Chondrocyte (in vitro differentiated cells): ENCODE results near the gene CYP26A1. TPM values are rescaled to one million over a fixed set of nuclear protein-coding genes. Genes with fewer than 3 reads are reported as not detected.

Experiments used
- DNase-seq: peaks from one replicate; pipeline ENCODE4 v3.0.0; 2021; ENCODE audit warnings: mixed read lengths, low spot score
- H3K27ac Mint-ChIP-seq: one replicate; pipeline ENCODE4 v1.8.0; 2021; ENCODE audit warnings: mild to moderate bottlenecking, moderate library complexity, mixed read lengths; ENCODE audit not compliant: unreplicated experiment
- H3K27me3 Mint-ChIP-seq: 2 replicates; pipeline ENCODE4 v1.8.0; 2021; ENCODE audit warnings: low read depth, mixed read lengths
- H3K36me3 Mint-ChIP-seq: 2 replicates; pipeline ENCODE4 v1.8.0; 2021; ENCODE audit warnings: low read depth, mixed read lengths
- H3K4me1 Mint-ChIP-seq: 2 replicates; pipeline ENCODE4 v1.8.0; 2021; ENCODE audit warnings: low read depth, mild to moderate bottlenecking, mixed read lengths
- H3K4me3 Mint-ChIP-seq: one replicate; pipeline ENCODE4 v1.8.0; 2021; ENCODE audit warnings: mild to moderate bottlenecking, moderate library complexity, mixed read lengths; ENCODE audit not compliant: unreplicated experiment
- H3K9me3 Mint-ChIP-seq: 2 replicates; pipeline ENCODE4 v1.8.0; 2021; ENCODE audit warnings: low read depth, mixed read lengths
- total RNA-seq: library from RNA; stranded (reverse); gene quantifications from 3 replicates; pipeline ENCODE4 v1.2.1, GENCODE V29; 2021
- TF ChIP-seq, protein P1 (sequence below): fragments of 200-600 bp; sonication (generic); IDR thresholded peaks from 2 replicates; pipeline ENCODE4 v1.5.0; 2021; ENCODE audit warnings: antibody characterized with exemption, mild to moderate bottlenecking, moderate library complexity

The CYP26A1 gene
- total RNA-seq, 1 donor from 2014 or later, result 0.47 TPM

DNA sequence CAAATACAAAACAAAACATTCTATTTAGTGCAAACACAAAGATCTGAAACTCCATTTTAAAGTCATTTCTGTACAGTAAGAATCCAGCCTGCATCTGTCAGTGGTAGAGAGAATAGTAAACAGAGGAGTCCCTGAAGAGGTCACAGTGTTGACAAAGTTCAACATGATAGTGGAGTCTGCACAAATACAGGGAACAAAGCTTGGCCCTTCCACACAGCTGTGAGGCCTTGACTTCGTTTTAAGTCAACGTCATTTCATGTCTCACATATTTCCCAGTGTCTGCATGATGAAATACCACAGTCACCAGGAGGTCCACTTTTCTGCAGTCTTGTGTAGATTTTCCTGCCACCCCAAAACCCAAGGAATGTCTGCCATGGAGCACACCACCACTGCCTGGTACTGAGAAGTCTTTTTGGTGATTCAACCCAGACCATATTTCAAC lies 33.0 kb downstream of the CYP26A1 start:
- Mint-ChIP-seq H3K27me3 (no peaks in the 10 kb centered on the region), H3K4me3 (no peak overlapping the region), H3K4me1 (peaks cover 10% of the 10 kb centered on the region), H3K36me3 (peaks cover 7% of the 10 kb centered on the region), H3K27ac (peak overlapping the region; percentile 79), H3K9me3 (peaks cover 14% of the 10 kb centered on the region)
- TF ChIP-seq, protein P1, sequence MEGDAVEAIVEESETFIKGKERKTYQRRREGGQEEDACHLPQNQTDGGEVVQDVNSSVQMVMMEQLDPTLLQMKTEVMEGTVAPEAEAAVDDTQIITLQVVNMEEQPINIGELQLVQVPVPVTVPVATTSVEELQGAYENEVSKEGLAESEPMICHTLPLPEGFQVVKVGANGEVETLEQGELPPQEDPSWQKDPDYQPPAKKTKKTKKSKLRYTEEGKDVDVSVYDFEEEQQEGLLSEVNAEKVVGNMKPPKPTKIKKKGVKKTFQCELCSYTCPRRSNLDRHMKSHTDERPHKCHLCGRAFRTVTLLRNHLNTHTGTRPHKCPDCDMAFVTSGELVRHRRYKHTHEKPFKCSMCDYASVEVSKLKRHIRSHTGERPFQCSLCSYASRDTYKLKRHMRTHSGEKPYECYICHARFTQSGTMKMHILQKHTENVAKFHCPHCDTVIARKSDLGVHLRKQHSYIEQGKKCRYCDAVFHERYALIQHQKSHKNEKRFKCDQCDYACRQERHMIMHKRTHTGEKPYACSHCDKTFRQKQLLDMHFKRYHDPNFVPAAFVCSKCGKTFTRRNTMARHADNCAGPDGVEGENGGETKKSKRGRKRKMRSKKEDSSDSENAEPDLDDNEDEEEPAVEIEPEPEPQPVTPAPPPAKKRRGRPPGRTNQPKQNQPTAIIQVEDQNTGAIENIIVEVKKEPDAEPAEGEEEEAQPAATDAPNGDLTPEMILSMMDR, result no peak
- DNase-seq, result no peak

DNA sequence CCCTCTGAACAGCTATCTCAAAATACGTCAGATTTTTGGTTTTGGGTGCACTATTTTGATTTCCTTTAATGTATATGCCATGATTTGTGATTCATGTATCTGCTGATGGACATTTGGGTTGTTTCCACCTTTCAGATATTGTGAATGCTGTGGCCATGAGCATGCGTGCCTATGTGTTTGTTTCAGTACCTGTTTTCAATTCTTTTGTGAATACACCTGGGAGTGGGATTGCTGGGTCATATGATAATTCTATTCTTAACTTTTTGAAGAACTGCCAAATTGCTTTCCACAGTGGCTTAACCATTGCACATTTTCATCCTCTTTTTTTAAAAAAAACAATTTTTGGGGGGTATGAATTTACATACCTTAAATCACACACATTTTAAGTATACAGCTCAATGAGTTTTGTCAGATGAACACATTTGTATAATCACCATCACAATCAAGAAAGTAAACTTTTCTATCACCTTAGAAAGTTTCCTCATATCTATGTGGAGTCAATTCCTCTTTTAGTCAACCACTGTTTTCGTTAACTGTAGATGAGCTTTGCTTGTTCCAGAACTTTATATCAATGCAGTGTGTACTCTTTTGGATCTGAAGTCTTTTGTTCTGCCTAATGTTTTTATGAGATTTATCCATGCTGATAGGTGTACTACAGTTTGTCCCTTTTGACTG lies 36.9 kb downstream of the CYP26A1 start:
- Mint-ChIP-seq H3K4me3 (no peak overlapping the region), H3K9me3 (peaks cover 3% of the 10 kb centered on the region), H3K27me3 (peaks cover 15% of the 10 kb centered on the region)

DNA sequence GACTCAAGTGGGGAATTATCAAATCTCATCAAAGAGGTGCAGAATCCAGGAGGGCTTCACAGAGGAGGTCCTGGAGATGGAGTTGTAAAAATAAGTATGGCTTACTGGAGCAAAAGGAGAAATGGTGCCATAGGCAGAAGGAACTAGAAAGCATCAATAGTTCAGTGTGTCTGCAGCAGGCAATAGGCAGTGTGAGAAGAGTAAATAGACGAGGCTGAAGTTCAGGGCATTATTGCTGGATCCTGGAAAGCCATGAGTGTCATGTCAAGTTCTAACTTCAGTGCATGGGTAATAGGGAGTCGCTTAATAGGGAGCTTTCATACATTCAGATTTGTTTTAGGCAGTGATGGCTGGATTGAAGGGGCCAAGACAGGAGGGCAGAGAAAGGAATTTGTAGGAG lies 39.3 kb downstream of the CYP26A1 start:
- DNase-seq, result no peak
- Mint-ChIP-seq H3K9me3 (peaks cover 2% of the 10 kb centered on the region), H3K4me3 (no peak overlapping the region), H3K27me3 (peaks cover 15% of the 10 kb centered on the region), H3K27ac (no peak overlapping the region), H3K36me3 (peaks cover 2% of the 10 kb centered on the region), H3K4me1 (no peaks in the 10 kb centered on the region)
- TF ChIP-seq, protein P1, result no peak

More for the DNA sequence above, 36.9 kb downstream of the CYP26A1 start:
- no peak overlapping the region for H3K27ac Mint-ChIP-seq
- DNase-seq, result no peak
- peaks cover 10% of the 10 kb centered on the region for H3K4me1 Mint-ChIP-seq
- peaks cover 2% of the 10 kb centered on the region for H3K36me3 Mint-ChIP-seq
- TF ChIP-seq, protein P1, result no peak

DNA sequence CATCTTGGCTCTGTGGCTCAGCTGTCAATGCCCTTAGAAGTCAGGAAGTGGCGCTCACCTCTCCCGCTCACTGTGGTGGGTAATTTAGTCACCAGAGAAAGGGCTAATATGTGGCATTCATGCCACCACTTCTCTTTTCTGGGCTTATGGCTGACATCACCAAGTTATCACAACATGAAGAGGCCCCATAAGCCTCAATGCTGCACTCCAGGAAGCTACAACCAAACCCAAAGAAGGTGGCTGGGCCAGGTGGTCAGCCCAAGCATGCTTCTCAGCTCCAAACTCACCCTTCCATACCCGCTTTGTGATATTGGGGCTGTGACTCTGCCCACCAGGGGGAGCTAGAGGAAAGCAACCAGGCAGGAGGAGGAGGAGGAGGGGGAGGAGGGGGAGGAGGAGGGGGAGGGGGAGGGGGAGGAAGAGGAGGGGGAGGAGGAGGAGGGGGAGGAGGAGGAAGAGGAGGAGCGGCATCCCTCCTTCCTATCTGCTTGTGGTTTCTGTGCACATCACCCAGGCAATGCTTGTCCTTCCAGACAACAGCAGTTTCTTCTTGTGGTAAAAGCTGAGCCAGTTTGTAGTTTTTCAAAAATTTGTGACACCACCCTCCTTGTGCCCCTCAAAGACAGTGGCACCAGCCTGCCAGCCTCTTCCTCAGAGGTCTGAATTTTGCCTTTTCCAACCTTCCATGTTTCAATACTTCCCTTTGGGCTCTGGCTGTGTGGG lies 42.1 kb downstream of the CYP26A1 start:
- DNase-seq, result no peak
- Mint-ChIP-seq H3K4me1 (no peaks in the 10 kb centered on the region), H3K9me3 (no peaks in the 10 kb centered on the region), H3K27me3 (peaks cover 19% of the 10 kb centered on the region), H3K27ac (no peak overlapping the region), H3K36me3 (no peaks in the 10 kb centered on the region), H3K4me3 (no peak overlapping the region)
- TF ChIP-seq, protein P1, result peak; percentile 67

DNA sequence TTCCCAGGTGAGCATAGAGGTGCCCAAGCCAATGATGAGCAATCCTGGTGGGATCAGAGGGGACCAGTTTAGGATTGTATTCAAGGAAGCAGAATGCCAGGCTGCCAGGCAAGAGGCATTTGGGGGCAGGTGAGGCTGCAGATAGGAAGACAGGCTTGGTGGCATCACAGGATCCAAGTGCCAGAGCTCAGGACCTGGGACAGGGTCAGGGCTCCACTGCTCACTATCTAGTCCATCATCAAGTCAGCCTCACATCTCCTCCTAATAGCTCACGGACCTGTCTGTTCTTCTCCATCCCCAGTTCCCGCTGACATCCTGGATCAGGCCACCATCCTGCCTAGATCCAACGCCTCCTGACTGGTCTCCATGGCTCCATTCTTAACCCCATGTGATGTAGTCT lies 47.6 kb downstream of the CYP26A1 start:
- H3K4me3 Mint-ChIP-seq, result no peak overlapping the region
- H3K27ac Mint-ChIP-seq, result no peak overlapping the region
- TF ChIP-seq, protein P1, result no peak
- H3K27me3 Mint-ChIP-seq, result peaks cover 6% of the 10 kb centered on the region
- peaks cover 2% of the 10 kb centered on the region for H3K36me3 Mint-ChIP-seq
- H3K4me1 Mint-ChIP-seq, result no peaks in the 10 kb centered on the region
- DNase-seq, result no peak
- peaks cover 8% of the 10 kb centered on the region for H3K9me3 Mint-ChIP-seq
